GM12875 (cell line): ENCODE data around the gene MEIOSIN.
A peak's percentile ranks its signal among the peaks of the same experiment; 100 is the strongest.
"Not testable (repeated sequence)": the region's sequence is repeated elsewhere in the genome, so short reads cannot be mapped to it uniquely, and the experiment has no call there.

Experiments
- H3K4me3 ChIP-seq: one replicate; pipeline ENCODE4 v1.5.1; 2011; ENCODE audit warnings: low read depth, low read length, control low read depth
- CTCF ChIP-seq: IDR thresholded peaks from 2 replicates; pipeline ENCODE4 v1.5.1; 2011; ENCODE audit warnings: low read depth, mild to moderate bottlenecking, control low read depth, inconsistent platforms, low read length, moderate library complexity, borderline replicate concordance; ENCODE audit not compliant: insufficient read depth

Gene MEIOSIN

GRCh38 chr19:45798995-45799517 is 65.8 kb downstream of the MEIOSIN start:
- no peak overlapping the region for H3K4me3 ChIP-seq
- peak; percentile 78 for TF ChIP-seq CTCF

- H3K4me3 ChIP-seq, result not testable (repeated sequence)
These were observed 66.3 kb downstream of the MEIOSIN start for GRCh38 chr19:45799541-45799940.

GRCh38 chr19:45800070-45800553 is 66.9 kb downstream of the MEIOSIN start:
- H3K4me3 ChIP-seq, result no peak overlapping the region
- TF ChIP-seq CTCF, result no peak

GRCh38 chr19:45801603-45802175 is 68.5 kb downstream of the MEIOSIN start:
- no peak overlapping the region for H3K4me3 ChIP-seq
- no peak for TF ChIP-seq CTCF

GRCh38 chr19:45804140-45804958 is 71.1 kb downstream of the MEIOSIN start:
- TF ChIP-seq CTCF, result no peak
- no peak overlapping the region for H3K4me3 ChIP-seq

- no peak for TF ChIP-seq CTCF
- H3K4me3 ChIP-seq, result no peak overlapping the region
These were observed 71.7 kb downstream of the MEIOSIN start for GRCh38 chr19:45804959-45805230.

GRCh38 chr19:45805719-45806118 is 72.5 kb downstream of the MEIOSIN start:
- no peak overlapping the region for H3K4me3 ChIP-seq
- no peak for TF ChIP-seq CTCF
